NCI-H774 (cell line): ENCODE results near the gene ADGRG7.

ENCODE experiments used
- DNase-seq: peaks from one replicate; lab custom pipeline; 2025; lab: John Stamatoyannopoulos, UW

The ADGRG7 gene

GRCh38 chr3:100743535-100743934 is 134.1 kb downstream of the ADGRG7 start:
- DNase-seq, result no peak

GRCh38 chr3:100744671-100745070 is 135.3 kb downstream of the ADGRG7 start:
- no peak for DNase-seq
